GM12864 (cell line): ENCODE results near the gene SLC22A13.
"Not testable (repeated sequence)": the region's sequence is repeated elsewhere in the genome, so short reads cannot be mapped to it uniquely, and the experiment has no call there.

ENCODE experiments used
- DNase-seq: peaks from one replicate; pipeline ENCODE4 v3.0.0-alpha.2; 2011; ENCODE audit warnings: low read depth
- H3K4me3 ChIP-seq: 2 replicates; pipeline ENCODE4 v1.5.1; 2011; ENCODE audit warnings: mild to moderate bottlenecking, low read depth, low read length, control low read depth
- TF ChIP-seq, protein P1 (sequence below): IDR thresholded peaks from 2 replicates; pipeline ENCODE4 v1.5.1; 2011; ENCODE audit warnings: low read depth, mild to moderate bottlenecking, moderate library complexity, low read length, control low read depth, inconsistent platforms; ENCODE audit errors: missing control alignments

SLC22A13 gene

DNA sequence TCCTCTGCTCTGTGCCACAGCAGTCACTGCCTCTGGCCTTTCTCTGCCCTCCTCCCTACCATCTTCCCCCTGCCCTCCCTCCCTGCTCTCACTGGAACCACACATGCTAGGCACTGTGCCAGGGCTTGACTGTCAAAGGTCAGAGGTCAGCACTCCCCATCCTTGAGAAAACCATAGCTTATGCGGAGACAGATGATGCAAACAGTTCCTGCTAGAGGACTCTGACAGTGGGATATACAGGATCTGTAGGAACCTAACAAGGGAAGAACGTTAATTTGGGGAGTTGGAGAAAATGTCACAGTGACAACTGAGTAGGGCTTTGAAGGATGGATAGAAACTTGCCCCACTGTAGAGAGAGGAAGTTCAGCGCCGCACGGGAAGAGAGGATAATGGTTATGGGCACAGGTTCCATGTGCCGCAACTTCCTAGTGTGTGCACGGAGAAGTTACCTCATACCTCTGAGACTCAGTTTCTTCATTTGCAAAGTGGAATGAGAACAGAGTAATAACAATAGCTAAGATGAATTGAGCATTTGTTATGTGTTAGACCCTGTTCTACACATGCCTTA lies 51.7 kb downstream of the SLC22A13 start:
- TF ChIP-seq, protein P1, sequence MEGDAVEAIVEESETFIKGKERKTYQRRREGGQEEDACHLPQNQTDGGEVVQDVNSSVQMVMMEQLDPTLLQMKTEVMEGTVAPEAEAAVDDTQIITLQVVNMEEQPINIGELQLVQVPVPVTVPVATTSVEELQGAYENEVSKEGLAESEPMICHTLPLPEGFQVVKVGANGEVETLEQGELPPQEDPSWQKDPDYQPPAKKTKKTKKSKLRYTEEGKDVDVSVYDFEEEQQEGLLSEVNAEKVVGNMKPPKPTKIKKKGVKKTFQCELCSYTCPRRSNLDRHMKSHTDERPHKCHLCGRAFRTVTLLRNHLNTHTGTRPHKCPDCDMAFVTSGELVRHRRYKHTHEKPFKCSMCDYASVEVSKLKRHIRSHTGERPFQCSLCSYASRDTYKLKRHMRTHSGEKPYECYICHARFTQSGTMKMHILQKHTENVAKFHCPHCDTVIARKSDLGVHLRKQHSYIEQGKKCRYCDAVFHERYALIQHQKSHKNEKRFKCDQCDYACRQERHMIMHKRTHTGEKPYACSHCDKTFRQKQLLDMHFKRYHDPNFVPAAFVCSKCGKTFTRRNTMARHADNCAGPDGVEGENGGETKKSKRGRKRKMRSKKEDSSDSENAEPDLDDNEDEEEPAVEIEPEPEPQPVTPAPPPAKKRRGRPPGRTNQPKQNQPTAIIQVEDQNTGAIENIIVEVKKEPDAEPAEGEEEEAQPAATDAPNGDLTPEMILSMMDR, result no peak
- H3K4me3 ChIP-seq, result no peak overlapping the region
- DNase-seq, result no peak

DNA sequence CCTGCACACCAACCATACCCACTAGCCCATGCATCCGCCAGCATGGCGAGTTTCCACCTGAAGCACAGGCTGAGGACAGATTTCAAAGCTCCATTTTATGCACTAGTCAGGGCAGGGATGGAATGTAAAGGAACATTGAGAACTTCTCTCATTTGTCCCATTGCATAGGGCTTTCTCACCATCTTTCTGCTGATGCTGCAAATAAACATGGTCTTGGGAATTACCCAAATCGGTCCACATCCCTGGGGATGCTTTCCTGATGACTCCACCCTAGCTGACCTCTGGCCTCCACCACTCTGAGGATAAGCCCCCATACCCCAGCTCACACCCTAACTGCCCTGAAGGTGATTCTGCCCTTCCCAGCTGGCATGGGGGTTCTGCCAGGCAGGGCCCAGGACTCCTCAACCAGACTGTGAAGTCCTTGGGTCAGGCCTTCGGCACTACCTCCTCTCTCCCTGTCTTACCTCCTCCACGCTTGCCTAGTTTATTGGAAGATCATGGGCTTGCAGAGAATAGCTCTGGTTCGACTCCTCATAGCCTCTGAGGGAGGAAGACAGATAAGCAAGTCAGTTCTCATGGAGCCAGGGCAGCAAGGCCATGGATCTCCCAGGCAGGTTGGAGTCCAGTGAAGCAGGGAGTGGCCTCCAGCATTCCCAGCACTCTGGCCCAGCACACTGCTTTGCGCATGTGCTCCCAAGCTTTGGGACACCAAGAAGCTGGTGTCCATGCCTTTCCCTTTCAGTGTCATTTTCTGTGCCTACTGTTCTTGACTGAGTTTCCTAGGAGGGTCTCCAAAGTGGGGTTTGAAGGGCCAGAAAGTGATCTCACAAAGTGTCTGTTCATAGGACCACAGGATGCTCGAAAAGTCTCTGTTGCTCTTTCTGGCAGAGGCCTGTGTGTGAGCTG lies 53.4 kb downstream of the SLC22A13 start:
- TF ChIP-seq, protein P1, result no peak
- no peak overlapping the region for H3K4me3 ChIP-seq
- no peak for DNase-seq

DNA sequence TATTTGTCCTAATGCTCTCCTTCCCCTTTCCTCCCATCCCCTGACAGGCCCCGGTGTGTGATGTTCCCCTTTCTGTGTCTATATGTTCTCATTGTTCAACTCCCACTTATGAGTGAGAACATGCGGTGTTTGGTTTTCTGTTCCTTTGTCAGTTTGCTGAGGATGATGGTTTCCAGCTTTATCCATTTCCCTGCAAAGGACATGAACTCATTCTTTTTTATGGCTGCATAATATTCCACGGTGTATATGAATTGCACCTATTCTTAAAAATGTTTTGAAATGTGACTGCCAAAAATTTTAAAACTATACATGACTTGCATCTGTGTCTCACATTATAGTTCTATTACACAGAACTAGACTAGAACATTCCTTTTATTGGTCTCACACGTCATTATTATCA lies 55.0 kb downstream of the SLC22A13 start:
- not testable (repeated sequence) for H3K4me3 ChIP-seq, DNase-seq

DNA sequence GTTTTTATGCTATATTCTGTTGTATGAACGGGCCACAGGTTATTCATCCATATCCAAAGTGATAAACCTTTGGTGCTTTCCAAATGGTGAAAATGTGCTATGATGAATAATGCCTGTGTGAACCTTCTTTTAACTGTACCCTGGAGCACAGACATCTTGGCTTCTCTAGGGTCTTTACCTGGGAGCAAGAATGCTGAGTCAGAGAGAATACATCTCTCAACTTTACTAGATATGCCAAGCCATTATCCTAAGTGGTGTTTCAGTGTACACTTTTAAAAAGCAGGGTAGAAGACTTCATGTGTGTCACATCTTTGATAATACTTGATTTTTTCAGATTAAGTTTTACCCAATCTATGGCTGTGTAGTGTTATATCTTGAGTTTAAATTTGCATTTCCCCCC lies 57.4 kb downstream of the SLC22A13 start:
- H3K4me3 ChIP-seq, result no peak overlapping the region
- TF ChIP-seq, protein P1, result no peak
- no peak for DNase-seq

GRCh38 chr3:38325256-38325655 lies 59.6 kb downstream of the SLC22A13 start:
- TF ChIP-seq, protein P1, result no peak
- DNase-seq, result no peak
- H3K4me3 ChIP-seq, result no peak overlapping the region

- H3K4me3 ChIP-seq, result no peak overlapping the region
- DNase-seq, result no peak
- TF ChIP-seq, protein P1, result no peak
Measured at GRCh38 chr3:38327335-38328009, 61.9 kb downstream of the SLC22A13 start.
